ENCODE results near the gene OR9A4. TPM values are rescaled to one million over a fixed set of nuclear protein-coding genes. Genes with fewer than 3 reads are reported as not detected.
"Not testable (repeated sequence)": the region's sequence is repeated elsewhere in the genome, so short reads cannot be mapped to it uniquely, and the experiment has no call there.

Gene OR9A4
- total RNA-seq, 4 donors from 2014 or later: not detected

DNA sequence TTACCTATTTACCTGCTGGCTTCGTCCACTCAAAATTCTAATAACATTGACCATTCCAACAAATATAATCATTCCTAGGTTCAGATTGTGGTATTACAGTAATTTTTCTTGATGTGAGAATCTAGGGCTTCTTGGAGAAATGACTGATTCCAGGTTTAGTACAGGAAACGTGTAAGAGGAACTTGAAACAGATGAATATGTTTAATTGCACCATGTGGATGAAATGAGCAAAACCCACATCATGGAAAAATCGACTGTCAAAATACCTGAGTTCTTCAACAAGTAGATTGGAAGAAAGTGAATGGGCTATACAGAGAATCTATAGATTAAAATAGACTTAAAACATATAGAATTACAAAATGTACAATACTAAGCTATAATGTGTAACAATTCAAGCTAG is 24.9 kb upstream of the OR9A4 start:
- in situ Hi-C loops (cut with MboI; ENCODE audit: low sequenced_read_pairs in 4 of 4) (no loop called here), intact Hi-C loops (cut with DNase I; ENCODE audit: low total_unique reads) (no loop called here)
- no peaks in the 10 kb centered on the region for H3K36me3 ChIP-seq
- H3K4me3 ChIP-seq: no peak overlapping the region
- no peaks in the 10 kb centered on the region for H3K9me3 ChIP-seq
- no peak overlapping the region for H3K27ac ChIP-seq
- ATAC-seq (no peak), DNase-seq (no peak)
- TF ChIP-seq, protein P1, sequence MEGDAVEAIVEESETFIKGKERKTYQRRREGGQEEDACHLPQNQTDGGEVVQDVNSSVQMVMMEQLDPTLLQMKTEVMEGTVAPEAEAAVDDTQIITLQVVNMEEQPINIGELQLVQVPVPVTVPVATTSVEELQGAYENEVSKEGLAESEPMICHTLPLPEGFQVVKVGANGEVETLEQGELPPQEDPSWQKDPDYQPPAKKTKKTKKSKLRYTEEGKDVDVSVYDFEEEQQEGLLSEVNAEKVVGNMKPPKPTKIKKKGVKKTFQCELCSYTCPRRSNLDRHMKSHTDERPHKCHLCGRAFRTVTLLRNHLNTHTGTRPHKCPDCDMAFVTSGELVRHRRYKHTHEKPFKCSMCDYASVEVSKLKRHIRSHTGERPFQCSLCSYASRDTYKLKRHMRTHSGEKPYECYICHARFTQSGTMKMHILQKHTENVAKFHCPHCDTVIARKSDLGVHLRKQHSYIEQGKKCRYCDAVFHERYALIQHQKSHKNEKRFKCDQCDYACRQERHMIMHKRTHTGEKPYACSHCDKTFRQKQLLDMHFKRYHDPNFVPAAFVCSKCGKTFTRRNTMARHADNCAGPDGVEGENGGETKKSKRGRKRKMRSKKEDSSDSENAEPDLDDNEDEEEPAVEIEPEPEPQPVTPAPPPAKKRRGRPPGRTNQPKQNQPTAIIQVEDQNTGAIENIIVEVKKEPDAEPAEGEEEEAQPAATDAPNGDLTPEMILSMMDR (IDR thresholded peaks at IDR 0.05 in 4 of 5, conservative IDR thresholded peaks at IDR 0.05 in 1 of 5): no peak
- no peak for TF ChIP-seq POLR2A (IDR thresholded peaks at IDR 0.05)
- no peaks in the 10 kb centered on the region for H3K27me3 ChIP-seq
- no peaks in the 10 kb centered on the region for H3K4me1 ChIP-seq

- H3K27me3 ChIP-seq; ATAC-seq; H3K4me1 ChIP-seq; intact Hi-C loops (cut with DNase I; ENCODE audit: low total_unique reads); H3K27ac ChIP-seq; H3K4me3 ChIP-seq; H3K9me3 ChIP-seq; H3K36me3 ChIP-seq; DNase-seq; in situ Hi-C loops (cut with MboI; ENCODE audit: low sequenced_read_pairs in 4 of 4): not testable (repeated sequence)
These were observed 16.8 kb upstream of the OR9A4 start for GRCh38 chr7:141899366-141899765.

- in situ Hi-C loops (cut with MboI; ENCODE audit: low sequenced_read_pairs in 4 of 4): no loop called here
- Histone ChIP-seq H3K36me3 (no peaks in the 10 kb centered on the region), H3K4me3 (no peak overlapping the region), H3K4me1 (no peaks in the 10 kb centered on the region), H3K9me3 (no peaks in the 10 kb centered on the region), H3K27ac (no peak overlapping the region), H3K27me3 (no peaks in the 10 kb centered on the region)
- TF ChIP-seq, protein P1 (IDR thresholded peaks at IDR 0.05 in 4 of 5, conservative IDR thresholded peaks at IDR 0.05 in 1 of 5): no peak
- no peak for TF ChIP-seq POLR2A (IDR thresholded peaks at IDR 0.05)
- intact Hi-C loops (cut with DNase I; ENCODE audit: low total_unique reads): no loop called here
- no peak for ATAC-seq
- DNase-seq: no peak
These were observed 9.9 kb upstream of the OR9A4 start for GRCh38 chr7:141906285-141906684.

GRCh38 chr7:141911391-141911790 is 4.8 kb upstream of the OR9A4 start:
- H3K9me3 ChIP-seq: no peaks in the 10 kb centered on the region
- DNase-seq (no peak), ATAC-seq (no peak)
- H3K27ac ChIP-seq: no peak overlapping the region
- in situ Hi-C loops (cut with MboI; ENCODE audit: low sequenced_read_pairs in 4 of 4) (no loop called here), intact Hi-C loops (cut with DNase I; ENCODE audit: low total_unique reads) (no loop called here)
- no peak overlapping the region for H3K4me3 ChIP-seq
- no peaks in the 10 kb centered on the region for H3K27me3 ChIP-seq
- H3K4me1 ChIP-seq: no peaks in the 10 kb centered on the region
- no peak for TF ChIP-seq POLR2A (IDR thresholded peaks at IDR 0.05)
- TF ChIP-seq, protein P1 (IDR thresholded peaks at IDR 0.05 in 4 of 5, conservative IDR thresholded peaks at IDR 0.05 in 1 of 5): no peak
- no peaks in the 10 kb centered on the region for H3K36me3 ChIP-seq

DNA sequence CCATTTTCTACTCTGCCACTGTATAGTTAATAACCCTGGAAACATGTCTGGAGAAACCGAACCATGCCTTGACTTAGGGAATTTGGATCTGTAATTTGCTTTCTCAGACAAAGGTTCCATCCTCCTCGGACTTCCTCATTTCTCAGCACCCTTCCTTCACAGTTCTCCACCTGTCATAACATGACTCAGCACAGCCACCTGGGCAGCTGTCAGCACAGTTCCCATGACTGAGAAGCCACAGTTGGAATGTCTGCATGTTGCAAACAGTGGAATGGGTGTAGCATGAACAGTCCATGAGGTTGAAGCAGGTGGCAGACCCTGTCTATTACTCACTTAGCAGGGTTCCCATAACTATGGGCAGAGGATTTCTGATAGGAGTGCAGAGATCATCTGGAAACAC is 634 bp upstream of the OR9A4 start:
- no peak overlapping the region for H3K27ac ChIP-seq
- in situ Hi-C loops (cut with MboI; ENCODE audit: low sequenced_read_pairs in 4 of 4) (no loop called here), intact Hi-C loops (cut with DNase I; ENCODE audit: low total_unique reads) (no loop called here)
- no peaks in the 10 kb centered on the region for H3K27me3 ChIP-seq
- H3K9me3 ChIP-seq: no peaks in the 10 kb centered on the region
- DNase-seq (no peak), ATAC-seq (no peak)
- H3K36me3 ChIP-seq: no peaks in the 10 kb centered on the region
- TF ChIP-seq POLR2A (IDR thresholded peaks at IDR 0.05): no peak
- TF ChIP-seq, protein P1 (IDR thresholded peaks at IDR 0.05 in 4 of 5, conservative IDR thresholded peaks at IDR 0.05 in 1 of 5): no peak
- H3K4me1 ChIP-seq: no peaks in the 10 kb centered on the region
- H3K4me3 ChIP-seq: no peak overlapping the region

All from gastrocnemius medialis (tissue), 4 donors.